Transverse colon (tissue), 4 donors: ENCODE results near the gene SSTR5.

Source experiments
- POLR2A ChIP-seq: fragments of 450-650 bp; IDR thresholded peaks from one replicate; pipeline ENCODE4 v1.6.1; 2016; ENCODE audit warnings: antibody characterized with exemption, mild to moderate bottlenecking, moderate library complexity
- POLR2AphosphoS5 ChIP-seq, 3 donors: sonication (generic); formaldehyde crosslinking; IDR thresholded peaks; one replicate each; pipeline ENCODE4 v1.6.1; 2016; ENCODE audit warnings: antibody characterized with exemption in 3 of 3
- TF ChIP-seq, protein P1 (sequence below), 5 experiments: fragments of 200-600 bp in 3 of 5; fragments of 450-650 bp in 2 of 5; sonication (generic) in 3 of 5; IDR thresholded peaks; 1 replicate in 2 of 5; 2 replicates in 3 of 5; pipeline ENCODE4 v1.5.1; 2016 to 2017; ENCODE audit warnings: antibody characterized with exemption in 5 of 5, inconsistent platforms in 3 of 5, mild to moderate bottlenecking in 2 of 5, moderate library complexity in 1 of 5

DNA sequence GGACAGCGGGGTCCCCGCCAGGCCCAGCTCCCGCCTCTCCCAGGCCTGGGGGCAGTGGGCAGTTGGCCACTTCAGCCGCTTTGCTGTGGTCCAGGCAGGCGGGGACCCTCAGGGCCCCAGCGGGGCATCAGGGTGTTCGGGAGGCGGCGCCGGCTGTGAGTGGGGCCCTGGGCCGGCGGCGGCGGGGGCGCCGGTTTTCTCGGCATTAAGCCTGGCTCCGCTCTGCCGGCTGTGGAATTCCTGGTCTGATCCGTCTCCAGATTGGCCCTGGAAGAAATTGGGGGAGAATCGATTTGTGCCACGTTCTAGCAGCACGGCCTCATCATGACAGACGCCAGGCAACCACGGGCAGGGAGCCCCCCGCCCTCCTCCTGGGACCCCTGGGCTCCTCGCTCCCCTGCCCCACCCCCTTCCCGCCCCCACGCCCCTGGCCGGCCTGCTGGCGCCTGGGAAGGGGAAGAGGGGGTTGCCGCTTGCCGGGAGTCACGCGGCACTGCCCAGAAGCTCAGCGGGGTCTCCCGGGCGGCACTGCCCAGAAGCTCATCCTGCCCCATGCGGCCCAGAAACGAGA, 28.6 kb upstream of the SSTR5 start:
- TF ChIP-seq, protein P1, sequence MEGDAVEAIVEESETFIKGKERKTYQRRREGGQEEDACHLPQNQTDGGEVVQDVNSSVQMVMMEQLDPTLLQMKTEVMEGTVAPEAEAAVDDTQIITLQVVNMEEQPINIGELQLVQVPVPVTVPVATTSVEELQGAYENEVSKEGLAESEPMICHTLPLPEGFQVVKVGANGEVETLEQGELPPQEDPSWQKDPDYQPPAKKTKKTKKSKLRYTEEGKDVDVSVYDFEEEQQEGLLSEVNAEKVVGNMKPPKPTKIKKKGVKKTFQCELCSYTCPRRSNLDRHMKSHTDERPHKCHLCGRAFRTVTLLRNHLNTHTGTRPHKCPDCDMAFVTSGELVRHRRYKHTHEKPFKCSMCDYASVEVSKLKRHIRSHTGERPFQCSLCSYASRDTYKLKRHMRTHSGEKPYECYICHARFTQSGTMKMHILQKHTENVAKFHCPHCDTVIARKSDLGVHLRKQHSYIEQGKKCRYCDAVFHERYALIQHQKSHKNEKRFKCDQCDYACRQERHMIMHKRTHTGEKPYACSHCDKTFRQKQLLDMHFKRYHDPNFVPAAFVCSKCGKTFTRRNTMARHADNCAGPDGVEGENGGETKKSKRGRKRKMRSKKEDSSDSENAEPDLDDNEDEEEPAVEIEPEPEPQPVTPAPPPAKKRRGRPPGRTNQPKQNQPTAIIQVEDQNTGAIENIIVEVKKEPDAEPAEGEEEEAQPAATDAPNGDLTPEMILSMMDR (IDR thresholded peaks at IDR 0.05) = no peak
- TF ChIP-seq POLR2AphosphoS5 (IDR thresholded peaks at IDR 0.05) = no peak
- no peak for TF ChIP-seq POLR2A
